DOHH2 (cell line): ENCODE data around the gene ZFHX3.

ENCODE experiments used
- H3F3A ChIP-seq: fragments of 200-600 bp; sonication (generic), shearing (Covaris generic); 2 replicates; pipeline ENCODE4 v1.6.0; 2016; ENCODE audit warnings: antibody characterized with exemption, mild to moderate bottlenecking; ENCODE audit not compliant: control insufficient read depth, insufficient read depth
- H3K27ac ChIP-seq: fragments of 200-600 bp; sonication (generic); 2 replicates; pipeline ENCODE4 v1.5.1; 2014; ENCODE audit warnings: low read depth, mild to moderate bottlenecking, low read length, moderate library complexity
- H3K27me3 ChIP-seq: fragments of 200-600 bp; sonication (generic); 2 replicates; pipeline ENCODE4 v1.6.1; 2014; ENCODE audit warnings: mild to moderate bottlenecking, low read length, mixed read lengths; ENCODE audit not compliant: control insufficient read depth
- H3K36me3 ChIP-seq: fragments of 200-600 bp; sonication (generic); 2 replicates; pipeline ENCODE4 v1.6.1; 2014; ENCODE audit warnings: mild to moderate bottlenecking, low read length, moderate library complexity, mixed read lengths; ENCODE audit not compliant: control insufficient read depth
- H3K4me1 ChIP-seq: fragments of 200-600 bp; sonication (generic); 2 replicates; pipeline ENCODE4 v1.6.1; 2014; ENCODE audit warnings: mild to moderate bottlenecking, low read length, mixed read lengths; ENCODE audit not compliant: control insufficient read depth
- H3K4me2 ChIP-seq: fragments of 200-600 bp; sonication (generic); 2 replicates; pipeline ENCODE4 v1.6.0; 2014; ENCODE audit warnings: mild to moderate bottlenecking, low read length, moderate library complexity
- H3K4me3 ChIP-seq: fragments of 200-600 bp; sonication (generic); 2 replicates; pipeline ENCODE4 v1.5.1; 2014; ENCODE audit warnings: mild to moderate bottlenecking, low read length, mixed read lengths
- H3K79me2 ChIP-seq: fragments of 200-600 bp; sonication (generic); 2 replicates; pipeline ENCODE4 v1.6.1; 2014; ENCODE audit warnings: mild to moderate bottlenecking, low read length, mixed read lengths; ENCODE audit not compliant: control insufficient read depth
- H3K9me2 ChIP-seq: fragments of 200-600 bp; sonication (generic); replicated peaks from 2 replicates; pipeline ENCODE4 v1.6.1; 2014; ENCODE audit warnings: mild to moderate bottlenecking, low read length, mixed read lengths; ENCODE audit not compliant: control insufficient read depth
- H3K9me3 ChIP-seq: fragments of 200-600 bp; sonication (generic); 2 replicates; pipeline ENCODE4 v1.6.1; 2014; ENCODE audit warnings: antibody characterized with exemption, low read length, mixed read lengths; ENCODE audit not compliant: control insufficient read depth, insufficient read depth
- H4K20me1 ChIP-seq: fragments of 200-600 bp; sonication (generic); 2 replicates; pipeline ENCODE4 v1.6.0; 2014; ENCODE audit warnings: low read depth, mild to moderate bottlenecking, antibody characterized with exemption, low read length, moderate library complexity; ENCODE audit not compliant: control insufficient read depth, insufficient read depth
- EZH2phosphoT487 ChIP-seq: fragments of 200-600 bp; sonication (generic); IDR thresholded peaks from 2 replicates; pipeline ENCODE4 v1.6.1; 2017; ENCODE audit warnings: borderline replicate concordance, mild to moderate bottlenecking, antibody characterized with exemption, low read length, moderate library complexity, mixed read lengths
- TF ChIP-seq, protein P1 (sequence below): fragments of 200-600 bp; sonication (generic); IDR thresholded peaks from one replicate; pipeline ENCODE4 v1.5.1; 2014; ENCODE audit warnings: antibody characterized with exemption, mild to moderate bottlenecking, low read depth, low read length; ENCODE audit not compliant: poor library complexity, severe bottlenecking

ZFHX3 gene

DNA sequence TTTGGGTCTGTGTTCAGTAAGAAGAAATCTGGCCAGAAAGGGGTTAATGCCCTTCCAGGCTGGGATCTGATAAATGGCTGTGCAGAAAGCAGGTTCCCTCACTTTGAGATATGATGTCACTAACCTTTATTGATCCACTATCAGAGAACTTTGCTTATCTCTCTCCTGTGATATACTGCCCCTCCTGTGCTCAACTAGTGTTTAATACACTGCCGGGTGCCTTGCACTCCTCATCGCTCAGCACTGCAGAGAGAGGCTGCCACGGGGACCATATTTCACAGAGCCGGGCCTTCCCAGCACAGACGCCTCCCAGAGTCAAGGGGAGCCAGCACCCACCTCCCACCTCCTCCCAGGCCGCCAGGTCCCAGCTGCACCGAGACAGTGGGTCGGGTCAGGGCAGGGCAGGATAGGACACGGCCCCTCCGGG lies 20.2 kb downstream of the ZFHX3 start:
- Histone ChIP-seq H3K4me1 (peaks cover 13% of the 10 kb centered on the region), H3K9me3 (no peaks in the 10 kb centered on the region), H3K9me2 (no peaks in the 10 kb centered on the region), H3F3A (peaks cover 6% of the 10 kb centered on the region; the same call in 1 of the 2 replicates), H3K36me3 (no peaks in the 10 kb centered on the region), H3K27me3 (no peaks in the 10 kb centered on the region), H3K4me2 (no peak overlapping the region), H3K4me3 (no peak overlapping the region), H3K79me2 (peaks cover 16% of the 10 kb centered on the region), H4K20me1 (peaks cover 7% of the 10 kb centered on the region; the same call in 1 of the 2 replicates), H3K27ac (no peak overlapping the region)
- no peak for TF ChIP-seq EZH2phosphoT487
- TF ChIP-seq, protein P1, sequence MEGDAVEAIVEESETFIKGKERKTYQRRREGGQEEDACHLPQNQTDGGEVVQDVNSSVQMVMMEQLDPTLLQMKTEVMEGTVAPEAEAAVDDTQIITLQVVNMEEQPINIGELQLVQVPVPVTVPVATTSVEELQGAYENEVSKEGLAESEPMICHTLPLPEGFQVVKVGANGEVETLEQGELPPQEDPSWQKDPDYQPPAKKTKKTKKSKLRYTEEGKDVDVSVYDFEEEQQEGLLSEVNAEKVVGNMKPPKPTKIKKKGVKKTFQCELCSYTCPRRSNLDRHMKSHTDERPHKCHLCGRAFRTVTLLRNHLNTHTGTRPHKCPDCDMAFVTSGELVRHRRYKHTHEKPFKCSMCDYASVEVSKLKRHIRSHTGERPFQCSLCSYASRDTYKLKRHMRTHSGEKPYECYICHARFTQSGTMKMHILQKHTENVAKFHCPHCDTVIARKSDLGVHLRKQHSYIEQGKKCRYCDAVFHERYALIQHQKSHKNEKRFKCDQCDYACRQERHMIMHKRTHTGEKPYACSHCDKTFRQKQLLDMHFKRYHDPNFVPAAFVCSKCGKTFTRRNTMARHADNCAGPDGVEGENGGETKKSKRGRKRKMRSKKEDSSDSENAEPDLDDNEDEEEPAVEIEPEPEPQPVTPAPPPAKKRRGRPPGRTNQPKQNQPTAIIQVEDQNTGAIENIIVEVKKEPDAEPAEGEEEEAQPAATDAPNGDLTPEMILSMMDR: no peak

DNA sequence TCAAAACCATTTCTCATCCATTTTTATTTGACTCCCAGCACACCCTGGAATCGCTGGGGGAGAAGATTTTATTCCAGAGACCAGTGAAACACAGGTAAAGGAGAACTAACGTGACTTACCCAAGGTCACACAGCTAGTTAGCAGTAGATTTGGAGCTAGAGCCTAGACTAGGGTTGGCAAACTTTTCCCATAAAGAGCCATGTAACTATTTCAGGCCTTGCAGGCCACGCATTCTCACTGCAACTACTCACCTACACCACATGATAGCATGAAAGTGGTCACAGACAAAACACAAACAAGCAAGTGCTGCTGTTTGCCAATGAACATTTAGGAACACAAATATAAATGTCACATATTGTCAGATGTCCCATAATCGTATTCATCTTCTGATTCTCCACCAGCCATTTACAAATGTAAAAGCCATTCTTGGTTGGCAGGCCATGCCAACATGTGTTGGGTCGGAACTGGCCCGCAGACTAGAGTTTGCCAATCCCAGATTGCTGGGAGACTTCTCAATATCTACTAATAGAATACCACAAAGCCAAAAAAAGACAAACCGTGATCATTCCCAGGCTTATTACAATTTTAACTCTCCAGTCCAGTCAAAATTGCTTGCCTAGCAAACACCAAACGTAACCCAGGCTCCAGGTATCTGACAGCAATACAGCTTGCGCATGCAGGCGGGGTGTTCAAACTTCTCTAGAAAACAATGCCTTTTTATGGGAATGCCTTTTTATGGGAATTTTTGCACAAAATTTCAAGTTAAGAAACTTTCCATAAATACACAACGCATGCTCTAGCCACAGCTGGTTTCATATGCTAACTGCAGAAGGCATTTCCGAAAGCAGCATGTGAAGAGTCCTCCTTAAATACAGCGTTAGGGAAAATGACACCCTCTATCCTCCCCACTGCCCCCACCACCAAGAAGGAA lies 20.9 kb downstream of the ZFHX3 start:
- Histone ChIP-seq H3K4me3 (no peak overlapping the region), H4K20me1 (peaks cover 6% of the 10 kb centered on the region; the same call in 1 of the 2 replicates), H3K36me3 (no peaks in the 10 kb centered on the region), H3K4me2 (no peak overlapping the region), H3K4me1 (peaks cover 6% of the 10 kb centered on the region), H3K27ac (no peak overlapping the region), H3K79me2 (peaks cover 15% of the 10 kb centered on the region), H3K27me3 (no peaks in the 10 kb centered on the region), H3F3A (peaks cover 1% of the 10 kb centered on the region; the same call in 1 of the 2 replicates), H3K9me3 (no peaks in the 10 kb centered on the region), H3K9me2 (no peaks in the 10 kb centered on the region)
- no peak for TF ChIP-seq EZH2phosphoT487
- TF ChIP-seq, protein P1: no peak

DNA sequence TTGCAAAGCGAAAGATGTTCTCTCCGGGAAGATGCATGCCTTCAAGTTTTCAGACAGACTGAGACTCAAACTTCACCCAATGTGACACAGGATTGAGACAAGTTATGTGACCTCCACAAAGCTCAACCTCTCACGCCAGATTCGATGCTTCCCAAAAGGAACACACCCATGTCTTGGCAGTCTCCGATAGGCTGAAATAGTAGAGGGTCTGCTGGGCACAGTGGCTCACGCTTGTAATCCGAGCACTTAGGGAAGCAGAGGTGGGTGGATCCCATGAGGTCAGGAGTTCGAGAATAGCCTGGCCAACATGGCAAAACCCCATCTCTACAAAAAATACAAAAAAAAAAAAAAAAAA lies 22.1 kb downstream of the ZFHX3 start:
- H3K27ac ChIP-seq: no peak overlapping the region
- no peaks in the 10 kb centered on the region for H3K9me2 ChIP-seq
- no peak overlapping the region for H3K4me2 ChIP-seq
- H3F3A ChIP-seq: no peaks in the 10 kb centered on the region
- no peak for TF ChIP-seq EZH2phosphoT487
- TF ChIP-seq, protein P1: no peak
- H3K36me3 ChIP-seq: no peaks in the 10 kb centered on the region
- H4K20me1 ChIP-seq: peaks cover 3% of the 10 kb centered on the region; the same call in 1 of the 2 replicates
- no peaks in the 10 kb centered on the region for H3K27me3 ChIP-seq
- H3K79me2 ChIP-seq: peaks cover 9% of the 10 kb centered on the region
- H3K4me3 ChIP-seq: no peak overlapping the region
- no peaks in the 10 kb centered on the region for H3K4me1 ChIP-seq
- H3K9me3 ChIP-seq: no peaks in the 10 kb centered on the region
